Ishikawa (cell line): Measurements from ENCODE around the gene AUTS2.

Source experiments
- CEBPB ChIP-seq: IDR thresholded peaks from 2 replicates; pipeline ENCODE4 v1.6.1; 2012
- CREB1 ChIP-seq: IDR thresholded peaks from 2 replicates; pipeline ENCODE4 v1.6.1; 2012; ENCODE audit warnings: low read depth
- EGR1 ChIP-seq: IDR thresholded peaks from 2 replicates; pipeline ENCODE4 v1.6.1; 2012
- EP300 ChIP-seq: IDR thresholded peaks from 2 replicates; pipeline ENCODE4 v1.6.1; 2012; ENCODE audit warnings: borderline replicate concordance
- MAX ChIP-seq: IDR thresholded peaks from 2 replicates; pipeline ENCODE4 v1.6.1; 2012
- NFIC ChIP-seq: IDR thresholded peaks from 2 replicates; pipeline ENCODE4 v1.6.1; 2012
- RAD21 ChIP-seq: IDR thresholded peaks from 2 replicates; pipeline ENCODE4 v1.6.1; 2012; ENCODE audit warnings: low read depth
- REST ChIP-seq: IDR thresholded peaks from 2 replicates; pipeline ENCODE4 v1.6.1; 2012; ENCODE audit warnings: low read depth, mild to moderate bottlenecking
- TAF1 ChIP-seq: IDR thresholded peaks from 2 replicates; pipeline ENCODE4 v1.6.1; 2012; ENCODE audit warnings: low read depth, mild to moderate bottlenecking
- TCF12 ChIP-seq: IDR thresholded peaks from 2 replicates; pipeline ENCODE4 v1.6.1; 2012; ENCODE audit warnings: low read depth
- TEAD4 ChIP-seq: IDR thresholded peaks from 2 replicates; pipeline ENCODE4 v1.6.1; 2012
- USF1 ChIP-seq: IDR thresholded peaks from 2 replicates; pipeline ENCODE4 v1.6.1; 2012
- YY1 ChIP-seq: IDR thresholded peaks from 2 replicates; pipeline ENCODE4 v1.6.1; 2012; ENCODE audit warnings: low read depth
- ZBTB7A ChIP-seq: IDR thresholded peaks from 2 replicates; pipeline ENCODE4 v1.6.1; 2012; ENCODE audit warnings: low read depth

- TF ChIP-seq NFIC (no peak), REST (no peak), ZBTB7A (no peak), MAX (no peak), TEAD4 (no peak), YY1 (no peak), EP300 (no peak), CEBPB (no peak), TAF1 (no peak), USF1 (no peak), RAD21 (no peak), CREB1 (no peak), TCF12 (no peak), EGR1 (no peak)
Observed at GRCh38 chr7:70544016-70544415, 945.7 kb downstream of the AUTS2 start.
